Stimulated activated CD4-positive, alpha-beta T cell treated with anti-CD3 and anti-CD28 coated beads, TNF-alpha, amount 100 ng/mL, for 1 hour (primary cell): ENCODE measurements around the gene PSMD1.
"Not testable (repeated sequence)": the region's sequence is repeated elsewhere in the genome, so short reads cannot be mapped to it uniquely, and the experiment has no call there.

ENCODE experiments used
- DNase-seq, 3 donors: peaks; one replicate each; pipeline ENCODE4 v3.0.0-alpha.2; 2020; ENCODE audit warnings: low read depth in 3 of 3, low spot score in 1 of 3

The PSMD1 gene

GRCh38 chr2:231182513-231182899, 125.8 kb downstream of the PSMD1 start:
- no peak for DNase-seq

DNA sequence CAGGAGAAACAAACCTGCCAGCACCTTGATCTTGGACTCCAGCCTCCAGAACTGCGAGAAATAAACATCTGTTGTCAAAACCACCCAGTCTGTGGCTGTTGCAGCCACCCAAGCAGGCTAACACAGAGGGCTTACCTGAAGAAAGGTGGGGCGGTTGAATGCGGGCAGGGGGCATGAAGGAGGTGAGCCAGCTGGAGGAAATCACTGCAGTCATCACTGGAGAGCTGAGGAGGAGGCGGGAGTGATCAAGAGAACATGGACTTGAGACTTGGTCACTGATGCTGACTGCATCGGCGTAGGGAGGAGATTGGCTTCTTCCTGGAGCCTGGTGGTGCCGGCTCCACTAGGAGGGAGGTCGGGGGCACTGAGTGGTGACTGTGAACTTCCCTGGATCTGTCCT, 127.2 kb downstream of the PSMD1 start:
- DNase-seq = no peak

- no peak for DNase-seq
Measured at GRCh38 chr2:231184319-231184718, 127.7 kb downstream of the PSMD1 start.

DNA sequence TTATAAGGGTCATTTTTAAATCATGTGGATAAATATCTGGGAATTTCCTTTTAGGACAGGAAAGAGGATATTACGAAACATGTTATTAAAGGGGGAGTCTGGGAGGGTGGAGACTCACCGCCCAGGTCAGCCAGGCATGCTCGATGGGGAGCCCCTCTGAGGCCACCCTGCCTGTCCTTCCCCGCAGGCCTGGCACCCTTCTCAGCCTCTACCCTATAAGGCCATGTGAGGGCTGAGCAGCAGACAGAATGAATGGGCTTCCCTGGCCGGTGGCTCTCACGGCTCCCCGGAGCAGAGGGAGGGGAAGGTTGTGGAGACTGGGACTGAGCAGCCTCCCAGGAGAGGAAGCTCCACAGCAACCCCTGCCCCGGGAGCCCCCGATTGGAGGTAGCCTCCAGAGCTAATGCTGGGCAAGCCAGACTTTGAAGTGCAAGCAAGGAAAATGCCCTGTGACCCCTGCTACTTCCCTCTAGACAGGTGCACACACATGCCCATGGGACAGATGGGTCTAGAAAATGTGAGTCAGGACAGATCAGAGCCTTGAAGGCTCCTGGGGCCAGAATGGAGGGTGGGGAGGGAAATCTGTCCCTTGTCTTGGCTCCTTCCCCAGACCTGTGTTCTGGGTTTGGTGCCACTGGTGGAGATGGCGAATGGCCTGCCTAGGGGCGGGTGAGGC, 128.5 kb downstream of the PSMD1 start:
- no peak for DNase-seq

GRCh38 chr2:231185886-231186285, 129.2 kb downstream of the PSMD1 start:
- DNase-seq = no peak

DNA sequence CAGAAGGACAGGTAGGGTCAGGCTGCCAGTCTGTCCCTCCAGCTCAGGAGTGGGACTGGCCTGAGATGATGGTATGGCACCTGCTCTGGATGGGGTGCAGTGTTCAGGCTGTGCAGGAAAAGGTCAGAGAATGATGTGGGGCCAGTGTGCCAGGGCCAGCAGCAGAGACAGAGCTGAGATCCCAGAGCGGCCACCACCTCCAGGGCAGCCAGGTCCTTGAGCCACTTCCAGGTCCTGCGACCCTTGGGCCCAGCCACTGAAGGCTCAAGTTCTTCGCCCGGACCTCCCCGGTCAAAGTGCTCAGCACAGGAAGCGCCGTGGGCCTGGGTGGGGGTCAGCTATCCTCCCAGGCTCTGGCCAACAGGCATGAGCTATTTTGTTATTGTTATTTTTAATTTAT, 129.7 kb downstream of the PSMD1 start:
- DNase-seq = no peak

GRCh38 chr2:231187736-231188505, 131.3 kb downstream of the PSMD1 start:
- DNase-seq = no peak

DNA sequence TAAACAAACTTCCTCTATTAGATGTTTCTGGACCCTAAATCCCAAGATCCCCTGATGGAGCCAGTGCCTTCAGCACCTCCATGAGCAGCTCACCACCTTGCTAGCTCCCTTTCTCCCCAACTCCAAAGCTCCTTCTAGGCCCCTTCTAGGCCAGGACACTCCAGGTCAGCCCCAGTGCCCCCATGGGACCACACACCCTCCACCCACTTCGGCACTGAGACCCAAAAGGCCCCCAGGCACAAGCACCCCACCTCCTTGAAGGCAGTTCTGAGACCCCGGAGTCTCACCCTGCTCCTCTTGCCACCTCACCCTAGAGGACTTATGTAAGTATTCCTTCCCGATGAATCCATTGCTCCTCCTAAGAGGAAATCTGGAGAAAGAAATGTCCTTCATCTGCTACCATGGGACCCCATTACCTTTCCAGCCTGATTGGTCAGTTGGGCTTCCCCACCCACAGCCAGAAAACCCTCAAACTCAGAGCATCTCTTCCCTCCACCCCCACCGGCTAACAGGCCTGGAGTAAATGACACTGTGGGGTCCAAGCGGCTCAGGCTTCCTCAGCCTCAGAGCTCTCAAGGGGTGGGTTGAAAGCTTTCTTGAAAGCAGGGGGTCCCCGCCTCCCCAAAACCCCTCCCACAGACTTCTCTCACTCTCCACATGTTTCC, 132.0 kb downstream of the PSMD1 start:
- no peak for DNase-seq

DNA sequence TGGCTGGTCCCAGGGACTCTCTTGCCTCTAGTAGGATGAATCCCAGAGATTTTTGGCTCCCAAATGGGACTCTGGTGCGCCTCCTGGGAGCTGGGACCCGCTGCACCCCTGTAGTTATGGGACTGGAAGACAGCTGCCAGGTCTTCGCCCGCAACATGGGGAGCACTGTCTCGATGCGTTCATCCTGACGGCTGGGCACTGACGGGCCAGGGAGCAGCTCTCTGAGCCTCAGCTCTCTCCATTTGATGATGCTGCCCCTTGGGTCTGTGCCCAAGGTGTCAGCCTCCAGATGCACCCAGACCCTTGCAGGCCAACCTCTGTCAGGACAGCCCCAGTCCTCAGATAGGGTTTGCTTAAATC, 132.5 kb downstream of the PSMD1 start:
- no peak for DNase-seq

DNA sequence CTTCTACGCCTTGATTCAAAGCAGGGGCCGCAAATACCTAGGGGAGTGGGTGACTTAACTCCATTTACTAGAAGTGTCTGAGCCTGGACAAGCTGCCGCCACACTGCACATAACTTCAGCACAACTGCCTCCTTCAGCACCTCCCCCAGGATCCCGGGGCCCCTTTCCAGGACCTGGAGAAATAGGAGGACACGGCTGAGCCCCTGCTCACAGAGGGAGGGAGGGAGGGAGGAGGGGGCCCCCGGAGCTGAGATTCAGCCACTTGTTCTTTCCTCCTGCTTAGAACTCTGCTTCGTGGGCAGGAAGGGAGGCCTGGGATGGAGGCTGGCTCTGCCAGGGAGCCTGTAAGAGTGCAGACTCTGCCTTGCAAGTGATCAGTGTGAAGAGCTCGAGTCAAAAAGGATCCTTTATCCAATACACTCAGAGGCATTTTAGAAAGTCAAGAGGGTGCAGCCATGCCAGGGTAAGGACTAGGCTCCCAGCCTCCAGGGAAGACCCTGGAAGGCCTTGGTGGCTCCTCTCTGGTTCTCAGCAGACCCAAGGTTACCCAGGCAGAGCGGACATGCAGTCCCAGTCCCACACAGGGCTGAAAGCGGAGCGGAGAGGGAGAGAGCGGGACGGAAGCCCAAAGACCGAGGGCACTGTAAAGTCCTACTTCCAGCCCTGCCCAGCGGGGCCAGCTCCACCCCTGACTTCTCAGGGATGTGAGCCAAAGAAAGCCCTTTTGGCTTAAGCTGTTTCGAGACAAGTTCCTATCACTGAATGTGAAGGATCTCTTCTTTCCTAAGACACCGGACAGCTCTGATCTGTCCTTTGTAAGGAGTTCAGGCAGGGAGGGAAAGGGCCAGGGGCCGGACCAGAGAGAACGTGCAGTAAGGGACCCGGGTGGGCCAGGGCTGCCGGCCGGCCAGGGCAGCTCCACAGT, 133.2 kb downstream of the PSMD1 start:
- DNase-seq = no peak

DNA sequence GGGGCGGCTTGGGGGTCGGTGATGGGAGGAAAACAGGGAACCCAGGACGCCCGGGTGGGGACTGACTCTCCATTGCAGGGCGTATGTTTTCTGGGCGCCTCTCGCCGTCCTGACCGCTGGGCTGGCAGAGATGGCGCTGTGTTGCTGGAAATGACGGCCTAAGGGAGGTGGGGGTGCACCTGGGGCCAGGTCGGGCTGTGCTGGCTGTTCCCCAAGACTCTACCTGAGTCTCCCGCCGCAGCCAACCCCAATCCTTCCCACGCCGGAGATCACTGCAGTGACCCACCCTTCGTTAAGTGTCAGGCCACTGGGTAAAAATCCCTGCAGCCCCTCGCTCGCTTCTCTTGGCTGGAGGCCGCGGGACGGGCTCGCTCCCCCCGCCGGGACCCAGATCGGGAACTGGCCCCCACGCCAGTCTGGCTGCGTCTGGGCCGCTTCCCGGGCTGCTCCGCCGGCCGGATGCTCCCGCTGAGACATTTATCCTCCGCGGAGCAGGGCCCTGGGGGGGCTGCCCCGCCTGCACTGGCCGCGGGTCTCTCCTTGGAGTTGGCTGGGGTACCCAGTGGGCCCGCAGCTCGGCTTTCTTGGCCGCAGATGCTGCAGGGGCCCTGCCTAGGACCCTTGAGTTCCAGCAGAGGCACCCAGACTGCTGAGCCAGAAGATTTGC, 134.0 kb downstream of the PSMD1 start:
- DNase-seq = no peak

GRCh38 chr2:231191896-231192872, 135.5 kb downstream of the PSMD1 start:
- DNase-seq = no peak

DNA sequence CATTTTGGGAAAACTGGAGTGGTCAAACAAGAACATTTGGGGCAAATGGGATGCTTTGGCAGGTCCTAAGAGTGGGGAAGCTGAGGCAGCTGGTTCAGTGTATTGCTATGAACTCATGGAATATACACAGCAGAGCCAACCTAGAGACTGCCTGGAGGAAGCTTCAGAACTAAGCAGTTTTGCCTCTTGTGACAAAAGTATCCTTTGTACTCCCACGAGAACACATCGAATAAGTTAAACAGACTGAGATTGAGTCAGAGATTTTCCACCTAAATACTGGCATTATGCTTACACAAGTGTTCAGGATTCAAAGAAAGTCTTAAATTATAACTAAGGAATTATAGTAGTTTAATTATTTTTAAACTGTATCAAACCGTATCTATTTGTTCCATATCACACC, 136.5 kb downstream of the PSMD1 start:
- DNase-seq = no peak

- no peak for DNase-seq
Measured at GRCh38 chr2:231196592-231196991, 139.9 kb downstream of the PSMD1 start.

DNA sequence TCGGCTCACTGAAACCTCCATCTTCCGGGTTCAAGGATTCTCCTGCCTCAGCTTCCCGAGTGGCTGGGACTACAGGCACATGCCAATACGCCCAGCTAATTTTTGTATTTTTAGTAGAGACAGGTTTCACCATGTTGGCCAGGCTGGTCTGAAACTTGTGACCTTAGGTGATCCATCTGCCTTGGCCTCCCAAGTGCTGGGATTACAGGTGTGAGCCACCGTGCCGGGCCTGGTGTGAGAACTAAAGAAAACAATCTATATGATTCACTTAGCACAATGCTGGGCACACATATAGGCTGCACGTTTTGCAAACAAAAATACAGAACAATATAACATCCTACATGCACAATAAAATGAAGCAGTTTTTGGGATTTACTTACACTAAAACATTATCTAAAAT, 140.5 kb downstream of the PSMD1 start:
- not testable (repeated sequence) for DNase-seq

GRCh38 chr2:231197706-231198290, 141.1 kb downstream of the PSMD1 start:
- DNase-seq = no peak

- DNase-seq = peak; percentile 18 to 68 (median 41)
Measured at GRCh38 chr2:231198291-231199173, 141.9 kb downstream of the PSMD1 start, which contains the start of gene ARMC9. Gene ARMC9, plus strand, starts transcription at chr2:231198631. Its CDS starts 7,608 bp downstream, at chr2:231206239.

- no peak for DNase-seq
Measured at GRCh38 chr2:231199219-231199618, 142.6 kb downstream of the PSMD1 start.
